Measurements from ENCODE around the gene SPI1.

SPI1 gene

DNA sequence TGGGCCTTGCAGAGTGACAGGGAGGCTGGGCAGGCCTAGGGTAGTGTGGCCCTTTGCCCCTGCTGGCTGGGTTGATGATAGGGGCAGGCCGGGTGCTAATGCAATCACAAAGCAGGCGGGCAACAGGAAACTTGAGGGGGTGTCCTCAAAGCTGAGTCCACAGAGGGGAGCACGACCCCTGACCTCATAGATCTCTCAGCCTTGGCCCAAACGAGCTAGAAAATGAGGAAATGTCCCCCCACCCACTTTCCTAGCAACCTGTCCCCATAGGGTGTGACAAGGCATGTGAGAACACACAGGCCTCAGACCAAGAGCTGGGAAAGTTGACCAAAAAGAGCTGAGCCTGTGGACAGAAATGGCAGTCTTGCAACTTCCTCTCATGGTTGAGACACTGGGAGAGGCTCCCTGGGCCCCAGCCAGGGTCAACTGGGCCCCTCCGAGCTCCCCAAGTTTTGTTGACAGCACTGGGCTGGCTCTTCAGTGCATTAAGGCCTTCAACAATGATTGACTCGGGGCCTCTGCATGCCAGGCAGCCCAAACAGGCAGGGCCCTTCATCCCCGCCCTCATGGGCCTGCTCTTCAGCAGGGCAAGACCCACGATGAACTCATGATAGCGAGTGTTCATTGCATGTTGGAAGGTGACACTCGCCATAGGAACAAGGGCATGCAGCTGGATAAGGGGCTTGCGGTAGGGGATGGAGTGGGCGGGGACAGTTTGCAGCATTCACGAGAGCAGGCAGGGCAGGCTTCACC lies 9.8 kb upstream of the SPI1 start:
- DNase-seq: no peak

DNA sequence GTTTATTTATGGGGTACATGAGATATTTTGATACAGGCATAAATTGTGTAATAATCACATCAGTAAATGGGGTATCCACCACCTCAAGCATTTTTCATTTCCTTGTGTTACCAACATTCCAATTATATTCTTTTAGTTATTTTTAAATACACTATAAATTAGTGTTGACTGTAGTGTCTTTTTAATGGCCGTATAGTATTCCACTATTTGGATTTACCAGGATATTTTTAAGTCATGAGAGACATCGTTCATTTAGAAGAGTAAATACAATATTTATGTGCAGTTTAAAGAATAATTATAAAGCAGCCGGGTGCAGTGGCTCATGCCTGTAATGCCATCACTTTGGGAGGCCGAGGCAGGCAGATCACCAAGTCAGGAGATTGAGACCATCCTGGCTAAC lies 6.2 kb upstream of the SPI1 start:
- DNase-seq: no peak

DNA sequence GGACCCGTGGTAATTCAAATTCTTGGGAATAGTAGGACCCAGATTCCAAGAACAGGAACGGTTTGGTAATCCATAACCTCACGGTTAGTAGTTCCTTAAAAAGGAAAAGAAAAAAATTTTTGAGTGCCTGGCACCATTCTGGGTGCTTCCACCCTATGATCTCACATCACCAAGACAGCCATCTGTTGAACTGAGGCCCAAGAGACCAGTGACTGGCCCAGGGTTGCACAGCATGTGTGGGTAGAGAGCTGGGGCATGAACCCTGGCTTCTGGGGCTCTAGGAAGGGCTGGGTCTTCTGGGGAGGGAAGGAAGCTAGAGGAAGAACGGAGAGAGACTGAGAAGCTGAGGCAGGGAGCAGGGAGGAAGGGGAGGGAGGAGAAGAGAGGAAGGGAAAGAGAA lies 4.7 kb upstream of the SPI1 start:
- no peak for DNase-seq

DNA sequence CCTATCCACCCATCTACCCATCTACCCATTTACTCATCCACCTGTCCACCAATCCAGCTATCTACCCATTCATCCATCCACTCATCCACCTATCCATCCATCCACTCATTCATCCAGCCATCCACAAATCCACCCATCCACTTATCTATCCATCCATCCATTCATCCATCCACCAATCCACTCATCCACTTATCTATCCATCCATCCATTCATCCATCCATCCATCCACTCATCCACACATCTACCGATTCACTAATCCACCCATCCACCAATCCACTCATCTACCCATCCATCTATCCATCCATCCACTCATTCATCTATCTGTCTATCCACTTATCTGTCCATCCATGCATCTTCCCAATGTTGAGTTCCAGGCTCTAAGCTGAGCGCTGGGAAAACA lies 1.7 kb upstream of the SPI1 start:
- no peak for DNase-seq

DNA sequence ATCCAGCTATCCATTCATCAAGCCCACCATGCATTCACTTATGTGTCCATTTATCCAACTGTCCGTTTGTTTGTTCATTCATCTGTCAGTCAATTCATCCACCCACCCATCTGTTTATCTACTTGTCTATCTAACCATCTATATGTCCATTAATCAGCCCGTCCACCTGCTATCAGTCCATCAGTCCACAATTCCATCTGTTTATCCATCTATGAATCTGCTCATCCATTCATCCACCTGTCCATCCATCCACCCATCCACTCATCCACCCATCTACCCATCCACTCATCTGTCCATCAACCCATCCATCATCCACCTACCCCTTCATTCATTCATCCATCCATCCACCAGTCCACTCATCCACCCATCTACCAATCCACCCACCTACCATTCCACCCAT lies 970 bp upstream of the SPI1 start:
- no peak for DNase-seq

DNA sequence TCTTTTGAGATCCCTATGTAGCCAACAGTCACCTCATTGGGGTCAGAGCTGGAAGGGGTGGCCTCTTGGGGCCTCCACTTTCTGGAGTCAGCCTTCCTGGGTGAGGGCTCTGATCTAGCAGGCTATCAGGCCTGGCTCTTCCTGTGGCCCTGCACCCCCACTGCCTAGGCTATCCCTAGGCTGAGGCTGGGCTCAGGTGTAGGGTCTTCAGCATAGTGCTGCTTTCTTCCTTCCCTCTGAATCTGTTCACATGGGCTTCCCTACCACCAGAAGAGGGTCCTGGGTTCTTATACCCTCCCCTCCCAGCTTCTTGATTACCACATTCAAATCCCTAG lies 456 bp upstream of the SPI1 start:
- DNase-seq: no peak

DNA sequence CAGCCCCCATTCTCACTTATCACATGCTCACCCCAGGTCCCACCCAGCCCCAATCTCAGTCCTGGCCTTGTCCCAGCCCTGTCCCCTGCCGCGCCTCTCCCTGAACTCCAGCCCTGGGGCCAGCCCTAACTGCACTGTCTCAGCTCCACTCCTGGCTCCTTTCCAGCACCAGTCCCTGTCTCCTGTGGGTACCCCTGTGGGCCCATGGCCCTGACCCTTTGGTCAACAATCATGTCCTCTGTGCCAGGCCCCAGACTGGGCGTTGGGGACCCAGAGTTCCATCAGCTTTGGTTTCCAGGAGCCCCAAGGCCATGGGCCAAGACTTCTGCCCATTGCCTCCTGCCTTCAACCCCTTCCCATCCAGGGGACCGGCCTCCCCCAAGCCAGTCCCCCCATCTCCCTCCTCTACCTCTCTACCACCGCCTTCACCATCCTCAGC lies 757 bp downstream of the SPI1 start:
- no peak for DNase-seq

DNA sequence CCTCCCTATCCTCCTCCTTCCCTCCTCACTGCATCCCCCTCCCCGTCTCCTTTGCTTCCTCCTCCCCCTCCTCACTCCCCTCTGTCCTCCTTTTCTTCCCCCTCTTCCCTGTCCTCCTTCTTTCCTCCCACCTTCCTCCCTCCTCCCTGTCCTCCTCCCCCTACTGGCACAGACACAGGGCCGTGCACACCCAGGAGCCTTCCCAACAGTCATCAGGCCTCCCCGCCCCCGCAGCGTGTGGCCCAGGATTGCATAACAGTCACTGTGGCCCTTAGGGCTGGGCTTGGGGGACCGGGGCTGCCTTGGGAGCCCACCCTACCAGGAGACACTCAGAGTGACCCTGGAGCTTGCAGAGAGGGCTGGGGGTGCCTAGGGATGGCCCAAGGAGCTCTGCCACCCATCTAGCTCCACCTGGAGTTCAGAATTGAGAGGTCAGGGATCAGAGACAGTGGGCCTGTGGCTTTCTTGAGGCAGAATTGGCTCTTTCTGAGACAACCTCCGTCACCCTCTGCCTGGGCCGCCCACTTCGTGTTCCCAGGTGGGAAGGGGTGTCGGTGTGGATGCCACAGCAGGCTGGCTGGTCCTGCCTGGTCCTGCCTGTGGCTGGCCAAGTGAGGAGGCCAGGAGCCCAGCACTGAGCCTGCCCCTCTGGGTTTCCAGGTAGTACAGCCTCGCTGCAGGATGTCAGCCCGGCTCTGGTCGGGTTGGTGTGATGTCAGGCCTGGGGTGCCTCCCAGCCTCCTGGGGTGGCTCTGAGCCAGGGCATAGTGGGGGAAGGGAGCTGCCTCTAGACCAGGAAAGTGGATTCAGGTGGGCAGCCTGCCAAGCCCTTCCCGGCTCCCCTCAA lies 1.6 kb downstream of the SPI1 start:
- DNase-seq: no peak

DNA sequence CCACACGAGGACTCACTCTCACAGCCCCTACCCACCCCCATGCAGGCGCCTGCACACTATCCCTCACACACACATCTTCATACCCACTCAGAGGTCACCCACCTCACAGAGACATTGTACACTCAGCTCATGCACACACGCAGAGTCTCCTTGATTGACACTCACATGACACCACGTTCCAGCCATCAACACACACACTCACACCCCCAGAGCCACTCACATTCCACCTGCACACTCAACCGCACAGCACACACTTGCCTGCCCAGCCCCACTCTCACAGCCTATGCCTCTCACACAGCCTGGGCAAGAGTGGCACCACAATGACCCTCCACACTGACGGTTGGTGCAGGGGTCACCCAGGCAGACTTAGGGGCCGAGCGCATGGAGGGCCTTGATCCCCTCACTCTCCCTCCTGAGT lies 2.2 kb downstream of the SPI1 start:
- DNase-seq: no peak

DNA sequence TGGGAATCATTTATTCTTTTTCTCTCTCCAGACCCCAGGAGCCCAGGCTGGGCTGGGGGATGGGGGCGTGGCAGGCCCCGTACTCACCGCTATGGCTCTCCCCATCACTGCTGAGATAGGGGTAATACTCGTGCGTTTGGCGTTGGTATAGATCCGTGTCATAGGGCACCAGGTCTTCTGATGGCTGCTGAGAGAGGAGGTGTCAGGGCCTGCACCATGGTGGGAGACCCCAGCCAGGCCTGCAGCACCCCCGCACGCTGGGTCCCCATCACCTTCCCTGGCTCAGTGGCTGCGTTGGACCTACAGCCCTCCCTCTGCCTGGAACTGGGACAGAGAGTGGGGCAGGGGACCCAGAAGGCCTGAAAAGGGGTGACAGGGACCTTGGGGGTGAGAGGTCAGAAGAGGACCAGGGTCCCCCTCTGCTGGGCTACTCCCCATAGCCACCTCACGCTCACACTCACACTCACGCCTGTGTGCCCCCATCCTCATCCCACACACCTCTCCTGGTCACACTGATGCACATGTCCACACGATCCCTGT lies 2.7 kb downstream of the SPI1 start:
- DNase-seq: no peak

DNA sequence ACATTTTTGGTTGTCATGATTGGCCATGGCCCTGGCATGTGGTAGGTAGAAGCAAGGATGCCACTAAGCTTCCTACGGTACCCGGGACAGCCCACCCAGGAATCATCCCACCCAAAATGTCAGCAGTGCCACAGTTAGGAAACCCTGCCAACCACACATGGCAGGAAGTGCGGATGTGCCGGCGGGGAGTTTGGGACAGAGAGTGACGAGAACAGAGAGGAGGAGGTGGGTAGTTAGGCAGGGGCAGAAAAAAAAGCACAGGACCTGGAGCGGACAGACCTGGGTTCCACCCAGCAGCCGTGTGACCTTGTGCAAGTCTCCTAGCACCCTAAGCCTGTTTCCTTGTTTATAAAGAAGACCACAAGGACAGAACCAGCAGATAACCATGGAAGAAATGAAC lies 3.3 kb downstream of the SPI1 start:
- DNase-seq: no peak

DNA sequence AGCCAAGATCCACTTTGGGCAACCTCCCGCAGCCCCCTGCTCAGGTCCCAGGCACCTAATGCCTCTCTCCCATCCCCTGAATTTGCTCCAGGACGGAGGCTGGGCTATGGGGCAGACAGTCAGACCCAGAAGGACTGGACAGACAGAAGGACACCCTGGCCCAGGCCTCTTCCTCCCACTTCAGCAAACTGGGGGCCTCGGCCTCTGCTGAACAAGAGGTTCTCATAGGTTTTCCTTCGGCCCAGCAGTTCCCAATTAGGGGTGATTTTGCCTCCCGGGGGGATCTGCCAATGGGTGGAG lies 3.7 kb downstream of the SPI1 start:
- DNase-seq: no peak

DNA sequence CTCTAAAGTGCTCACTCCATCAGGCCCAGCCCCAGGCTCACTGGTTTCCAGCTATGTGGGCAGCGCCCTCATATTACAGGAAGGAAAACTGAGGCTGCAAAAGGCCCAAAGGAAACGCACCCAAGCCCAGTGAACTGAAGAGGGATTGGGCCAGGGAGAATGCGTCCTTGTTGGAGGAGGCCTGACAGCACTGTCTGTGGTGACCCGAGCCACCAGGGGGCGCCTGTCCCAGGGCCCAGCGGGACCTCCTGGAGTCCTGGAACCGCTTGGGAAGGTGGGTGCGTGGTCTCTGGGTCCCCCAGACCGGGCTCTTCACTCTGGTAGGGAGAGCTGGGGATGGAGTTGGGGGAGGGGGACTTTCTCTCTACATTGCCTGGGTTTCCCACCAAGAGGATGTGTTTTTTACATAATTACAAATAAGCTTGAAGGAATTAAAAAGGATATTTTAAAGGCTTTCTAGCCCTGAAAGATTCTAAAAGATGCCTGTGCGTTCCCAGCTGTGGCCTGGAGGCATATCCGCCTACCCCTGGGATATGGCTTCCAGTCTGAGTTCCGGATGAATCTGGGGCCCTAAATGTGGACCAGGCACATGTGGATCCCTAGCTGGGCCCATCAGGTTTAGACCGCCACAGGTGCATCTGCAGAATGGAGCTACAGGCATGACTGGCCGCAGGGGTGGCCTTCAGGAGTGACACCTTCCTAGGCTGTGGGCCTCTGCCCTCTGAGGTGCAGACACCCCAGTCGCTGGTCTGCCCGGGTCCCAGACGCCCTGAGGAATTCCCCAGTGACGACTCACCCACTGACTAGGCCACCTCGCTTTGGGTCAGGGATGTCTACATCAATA lies 4.2 kb downstream of the SPI1 start:
- DNase-seq: peak; percentile 11

DNA sequence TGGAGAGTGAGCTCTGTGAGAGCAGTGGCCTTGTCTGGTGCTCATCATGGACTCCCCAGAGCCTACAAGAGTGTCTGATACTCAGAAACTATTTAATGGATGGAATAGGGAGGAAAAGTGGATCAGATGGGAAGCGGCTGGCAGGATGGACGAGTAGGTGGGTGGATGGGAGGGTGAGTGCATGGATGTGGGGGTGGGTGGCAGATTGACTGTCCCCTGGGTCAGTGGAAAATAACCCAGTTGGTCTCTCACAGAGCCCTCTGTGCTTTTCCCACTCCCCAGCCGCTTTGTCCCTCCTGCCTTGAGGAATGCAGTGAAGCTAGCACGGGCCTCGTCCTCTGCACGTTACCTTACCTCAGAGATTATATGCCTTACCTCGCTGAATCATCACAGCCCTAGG lies 5.9 kb downstream of the SPI1 start:
- DNase-seq: no peak

DNA sequence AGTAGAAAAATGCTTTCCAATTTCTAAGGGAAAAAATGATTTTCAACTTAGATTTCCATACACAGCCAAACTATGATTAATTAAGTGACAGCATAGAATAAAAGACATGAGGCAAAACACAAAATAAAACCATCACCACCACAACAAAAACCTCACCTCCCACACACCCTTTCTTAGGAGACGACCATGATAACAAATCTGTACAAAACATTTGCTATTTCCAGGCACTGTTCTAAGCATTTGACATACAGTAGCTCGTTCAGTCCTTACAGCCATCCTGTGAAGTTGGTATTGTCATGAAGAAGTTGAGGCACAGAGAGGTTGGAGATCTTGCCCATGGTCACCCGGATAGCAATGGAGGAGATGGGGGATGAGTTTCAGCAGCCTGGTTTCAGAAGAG lies 8.7 kb downstream of the SPI1 start:
- no peak for DNase-seq

DNA sequence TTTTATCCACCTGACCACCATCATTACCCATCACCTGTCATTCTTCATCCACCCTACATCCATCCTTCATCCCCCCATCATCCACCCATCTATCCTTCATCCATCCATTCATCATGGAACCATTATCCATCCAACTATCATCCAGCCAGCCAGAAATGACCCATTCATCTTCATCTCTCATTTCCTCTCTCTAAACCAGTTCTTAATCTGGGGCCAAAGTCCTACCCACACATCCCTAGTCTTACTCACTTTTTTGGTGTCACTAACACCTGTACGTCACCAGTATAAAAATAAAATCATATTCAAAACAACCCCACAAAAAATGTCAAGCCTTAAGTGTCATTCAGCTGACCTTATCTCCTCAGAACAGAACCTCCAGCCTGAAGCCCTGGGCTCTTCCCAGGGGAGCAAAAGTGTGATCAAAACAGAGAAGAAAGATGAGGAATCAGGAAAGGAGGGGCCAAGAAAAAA lies 12.3 kb downstream of the SPI1 start:
- no peak for DNase-seq

DNA sequence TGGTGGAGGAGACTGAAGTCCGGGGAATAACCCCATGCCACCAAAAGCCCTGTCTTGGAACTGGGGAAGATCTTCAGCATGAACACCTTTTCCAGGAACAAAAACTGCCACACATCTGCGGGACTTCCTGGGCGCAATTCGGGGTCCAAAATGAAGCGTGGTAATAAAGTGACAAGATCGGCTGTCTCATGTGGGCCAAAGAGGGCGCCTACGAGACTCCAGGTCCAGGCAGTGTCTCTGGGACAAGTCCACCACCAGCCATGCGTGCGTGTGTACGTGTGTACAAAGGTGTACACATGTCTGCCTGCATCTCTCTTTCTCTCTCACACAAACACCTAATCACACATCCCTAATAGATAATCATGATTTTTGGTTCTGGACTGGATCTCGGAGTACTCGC lies 16.9 kb downstream of the SPI1 start:
- no peak for DNase-seq

DNA sequence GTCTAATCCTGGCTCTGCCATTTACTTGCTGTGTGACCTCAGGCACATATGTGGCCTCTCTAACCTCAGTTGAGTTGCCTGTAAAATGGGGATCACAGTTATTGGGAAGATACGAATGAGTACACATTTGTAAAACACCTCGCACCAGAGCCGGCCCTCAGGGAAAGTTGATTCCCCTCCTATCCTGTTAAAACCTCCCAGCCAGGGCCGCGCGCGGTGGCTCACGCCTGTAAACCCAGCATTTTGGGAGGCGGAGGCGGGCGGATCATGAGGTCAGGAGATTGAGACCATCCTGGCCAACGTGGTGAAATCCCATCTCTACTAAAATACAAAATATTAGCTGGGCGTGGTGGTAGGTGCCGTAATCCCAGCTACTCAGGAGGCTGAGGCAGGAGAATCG lies 18.0 kb downstream of the SPI1 start:
- no peak for DNase-seq

DNA sequence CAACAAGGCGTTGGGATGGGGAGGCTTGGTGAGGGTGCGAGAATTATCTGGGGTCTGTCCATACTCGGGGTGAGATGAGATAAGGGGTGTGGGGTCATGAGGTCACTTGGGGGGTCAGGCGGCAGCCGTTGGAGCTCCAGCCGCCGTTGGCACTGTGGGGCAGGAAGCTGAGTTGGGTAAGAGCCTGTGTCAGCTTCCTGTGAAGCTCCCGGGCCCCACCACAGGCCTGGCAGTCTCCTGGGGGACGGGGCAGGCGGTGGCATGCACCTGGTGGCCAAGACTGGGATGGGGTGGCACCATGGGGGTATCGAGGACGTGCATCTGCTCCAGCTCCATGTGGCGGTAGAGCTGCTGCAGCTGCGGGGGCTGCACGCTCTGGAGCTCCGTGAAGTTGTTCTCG lies 18.8 kb downstream of the SPI1 start:
- no peak for DNase-seq

DNA sequence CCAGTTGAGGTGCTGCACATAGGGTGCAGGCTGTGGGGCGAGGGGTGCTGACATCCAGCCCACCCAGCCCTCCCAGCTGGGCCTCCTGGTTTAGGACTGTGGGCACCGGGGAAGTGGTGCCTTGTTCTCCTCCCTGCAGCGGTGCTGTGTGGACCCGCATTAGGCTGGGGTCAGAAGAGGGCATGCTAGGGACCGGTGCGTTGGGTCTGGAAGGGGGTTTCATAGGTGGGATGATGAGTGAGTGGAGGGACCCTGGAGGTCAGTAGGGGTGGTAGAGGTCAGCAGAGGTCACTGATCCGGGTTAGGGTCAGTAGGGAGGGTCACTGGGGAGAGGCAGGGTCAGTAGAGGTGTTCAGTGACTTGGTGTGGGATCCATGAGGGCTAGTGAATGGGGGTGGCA lies 19.2 kb downstream of the SPI1 start:
- no peak for DNase-seq

DNA sequence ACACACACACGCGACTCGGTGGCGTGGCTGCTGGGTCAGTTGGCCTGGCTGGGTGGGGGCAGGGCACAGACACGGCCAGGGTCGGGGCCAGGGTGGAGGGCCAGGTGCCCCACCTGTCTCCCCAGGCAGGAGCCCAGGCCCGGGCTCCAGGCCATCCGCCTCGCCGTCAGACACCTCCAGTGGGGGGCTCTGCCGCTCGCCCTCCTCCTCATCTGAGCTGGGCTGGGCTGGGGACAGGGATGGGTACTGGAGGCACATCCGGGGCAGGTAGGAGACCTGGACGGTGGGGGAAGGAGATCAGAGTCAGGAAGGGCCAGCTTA lies 19.7 kb downstream of the SPI1 start:
- DNase-seq: no peak

DNA sequence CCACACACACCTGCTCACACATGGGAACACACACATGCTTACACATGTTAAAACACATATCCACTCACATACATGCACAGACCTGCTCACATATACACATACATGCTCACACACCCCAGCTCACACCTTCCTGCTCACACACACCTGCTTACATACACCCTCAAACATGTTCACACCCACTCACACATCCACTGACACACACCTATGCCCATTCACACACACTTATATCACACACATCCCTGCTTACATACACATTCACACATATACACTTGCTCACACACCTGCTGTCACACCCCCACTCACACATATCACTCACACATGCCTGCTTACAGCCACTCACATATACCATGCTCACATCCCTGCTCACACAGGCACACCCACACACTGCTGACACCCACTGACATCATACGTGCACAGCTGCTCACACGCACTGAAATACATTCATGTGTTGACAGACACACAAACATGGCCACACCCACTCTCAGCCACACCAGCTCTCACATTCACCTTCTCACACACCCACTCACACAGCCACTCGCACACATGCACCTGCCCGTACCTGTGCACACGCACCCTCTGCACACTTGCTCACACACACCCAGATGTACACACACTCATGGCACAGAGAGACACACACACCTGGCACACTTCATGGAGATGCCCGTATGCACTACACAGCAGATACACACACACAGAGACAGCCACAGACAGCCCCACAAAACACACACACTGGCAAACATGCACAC lies 20.2 kb downstream of the SPI1 start:
- DNase-seq: no peak

DNA sequence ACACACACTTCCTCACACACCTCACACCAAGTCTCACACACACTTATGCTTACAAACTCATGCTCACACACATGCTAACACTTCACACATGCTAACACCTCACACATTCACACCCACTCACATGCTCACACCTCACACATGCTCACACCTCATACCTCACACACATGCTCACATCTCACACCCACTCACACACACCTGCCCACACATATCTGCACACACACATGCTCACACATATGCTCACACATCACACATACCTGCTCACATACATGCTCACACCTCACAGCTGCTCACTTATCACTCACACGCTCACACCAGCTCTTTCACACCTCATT lies 21.4 kb downstream of the SPI1 start:
- no peak for DNase-seq
